Suppressor macrophage treated with lipopolysaccharide for 4 hours (primary cell): ENCODE measurements around the gene LHFPL3.
A peak's percentile ranks its signal among the peaks of the same experiment; 100 is the strongest.

Source experiments
- DNase-seq: peaks from one replicate; pipeline ENCODE4 v3.0.0-alpha.2; 2020

Gene LHFPL3

DNA sequence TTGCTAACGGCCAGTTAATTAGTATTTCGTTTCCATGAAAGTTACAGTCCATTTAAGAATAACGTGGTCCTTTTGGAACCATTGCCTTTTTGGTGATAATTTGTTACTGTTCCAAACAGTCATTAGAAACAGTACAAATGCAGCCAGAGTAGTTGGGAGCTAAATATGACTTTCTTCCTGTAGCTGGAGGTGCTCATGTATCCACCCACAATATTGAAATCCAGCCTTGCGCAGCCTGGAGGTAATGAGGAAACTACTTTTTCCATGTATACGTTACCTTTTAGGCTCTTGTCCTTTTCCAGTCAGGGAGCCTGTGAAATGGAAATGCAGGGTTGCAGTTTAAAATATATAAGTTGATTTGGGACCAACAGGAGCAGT, 43.6 kb downstream of the LHFPL3 start:
- DNase-seq = no peak

DNA sequence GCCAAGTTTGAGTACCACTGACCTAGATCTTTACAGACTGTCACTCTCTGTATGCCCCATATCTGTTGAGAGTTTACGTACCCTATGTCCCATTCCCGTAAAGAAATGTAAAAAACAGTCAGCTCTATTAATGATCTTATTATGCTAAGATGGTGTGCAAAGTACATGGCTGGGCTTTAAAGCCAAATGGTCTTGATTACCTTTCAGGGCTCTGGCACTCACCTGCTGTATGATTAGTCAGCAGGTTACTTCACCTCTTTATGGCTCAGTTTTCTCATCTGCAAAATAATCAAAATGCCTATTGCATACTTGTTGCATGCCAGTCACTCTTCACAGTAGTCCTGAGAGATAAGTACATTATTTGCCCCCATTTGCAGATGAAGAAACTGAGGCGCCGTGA, 54.2 kb downstream of the LHFPL3 start:
- no peak for DNase-seq

DNA sequence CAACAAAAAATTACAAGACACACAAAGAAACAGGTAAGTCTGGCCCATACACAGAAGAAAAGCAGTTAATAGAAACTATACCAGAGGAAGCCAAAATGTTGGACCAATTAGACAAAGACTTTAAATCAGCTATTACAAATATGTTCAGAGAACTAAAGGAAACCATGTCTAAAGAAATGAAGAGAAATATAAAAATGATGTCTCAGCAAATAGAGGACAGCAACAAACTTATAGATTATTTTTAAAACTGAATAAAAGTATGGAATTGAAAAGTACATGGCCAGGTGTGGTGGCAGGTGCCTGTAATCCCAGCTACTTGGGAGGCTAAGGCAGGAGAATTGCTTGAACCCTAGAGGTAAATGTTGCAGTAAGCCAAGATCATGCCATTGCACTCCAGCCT, 58.5 kb downstream of the LHFPL3 start:
- DNase-seq = no peak

DNA sequence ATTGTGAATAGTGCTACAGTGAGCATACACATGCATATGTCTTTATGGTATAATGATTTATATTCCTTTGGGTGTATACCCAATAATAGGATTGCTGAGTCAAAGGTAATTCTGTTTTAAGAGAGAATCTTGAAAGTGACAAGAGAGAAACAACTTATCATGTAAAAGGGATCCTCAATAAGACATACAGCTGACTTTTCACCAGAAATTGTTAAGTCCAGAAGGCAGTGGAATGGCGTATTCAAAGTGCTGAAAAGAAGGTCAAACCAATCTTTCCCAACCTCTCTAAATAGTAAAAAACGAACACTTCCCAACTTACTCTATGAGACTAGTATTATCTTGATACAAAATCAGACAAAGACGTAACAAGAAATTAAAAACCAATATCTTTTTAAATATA, 59.8 kb downstream of the LHFPL3 start:
- no peak for DNase-seq

DNA sequence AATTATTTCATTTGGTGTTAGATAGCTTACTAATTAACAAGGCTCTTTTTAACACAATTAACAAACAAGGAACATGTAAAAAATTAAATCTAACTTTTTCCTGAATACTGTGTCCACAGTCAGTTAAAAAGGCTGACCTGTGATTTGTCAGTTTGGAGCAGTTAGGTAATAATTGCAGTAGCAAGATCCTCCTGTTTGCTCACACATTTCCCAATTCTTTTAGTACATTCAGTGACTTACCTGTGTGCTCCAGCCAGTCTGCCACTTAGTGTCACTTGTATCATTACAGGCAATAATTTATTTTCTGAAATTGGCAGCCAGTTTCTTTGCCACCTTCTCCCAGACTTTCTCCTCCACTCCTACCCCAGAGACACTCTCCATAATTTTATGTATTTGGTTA, 66.8 kb downstream of the LHFPL3 start:
- no peak for DNase-seq

DNA sequence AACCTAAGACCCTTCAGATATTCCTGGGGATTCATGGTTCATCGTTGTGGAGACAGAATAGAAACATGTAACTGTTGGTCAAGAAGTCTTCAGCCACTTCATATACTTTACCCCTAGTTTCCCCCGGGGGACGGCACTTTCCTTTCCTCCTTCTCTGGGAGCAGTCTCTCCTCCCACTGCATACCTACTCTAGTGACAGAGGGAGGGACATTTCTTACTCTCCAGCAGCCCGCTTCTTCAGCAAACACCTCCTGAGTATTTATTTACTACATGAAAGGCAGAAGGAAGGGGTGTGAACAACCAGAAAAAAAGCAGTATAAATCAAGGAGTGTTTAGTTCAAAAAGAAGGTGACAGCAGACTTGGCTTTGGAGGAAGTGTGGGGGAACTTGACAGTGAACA, 69.0 kb downstream of the LHFPL3 start:
- DNase-seq = no peak

DNA sequence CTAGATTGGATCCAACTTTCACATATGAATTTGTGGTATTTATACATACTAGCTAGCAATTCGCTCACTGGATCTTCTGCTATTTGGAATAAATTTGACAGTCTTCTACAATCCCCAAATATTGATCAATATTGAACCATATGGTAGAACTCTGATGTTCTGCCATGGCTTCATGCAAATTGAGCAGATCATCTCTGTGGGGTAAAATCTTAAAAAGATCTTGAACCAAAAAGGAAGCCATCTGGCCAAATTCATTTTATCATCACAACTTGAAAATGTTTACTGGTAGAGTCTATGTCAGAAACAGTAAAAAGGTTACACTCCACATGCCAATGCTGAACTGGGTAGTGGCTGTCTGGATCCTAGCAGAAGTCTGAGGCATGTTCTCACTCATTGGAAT, 80.0 kb downstream of the LHFPL3 start:
- DNase-seq = no peak

DNA sequence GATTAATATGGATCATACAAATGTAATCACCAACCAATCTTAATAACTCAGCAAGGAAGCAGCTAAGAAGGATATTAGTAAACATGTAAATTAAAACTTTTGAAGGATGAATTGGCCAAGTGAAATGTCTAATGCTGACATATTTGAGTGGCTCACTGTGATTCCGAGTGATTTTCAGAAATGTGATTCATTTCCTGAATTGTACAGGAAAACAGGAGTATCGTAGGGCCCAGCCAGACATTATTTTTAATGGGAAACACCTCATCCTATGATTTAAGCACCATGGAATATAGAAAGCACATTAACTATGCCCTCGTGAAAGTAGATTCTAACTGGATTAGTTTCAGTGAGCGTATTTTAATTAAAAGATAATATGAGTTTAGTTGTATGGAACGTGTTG, 82.3 kb downstream of the LHFPL3 start:
- DNase-seq = no peak

DNA sequence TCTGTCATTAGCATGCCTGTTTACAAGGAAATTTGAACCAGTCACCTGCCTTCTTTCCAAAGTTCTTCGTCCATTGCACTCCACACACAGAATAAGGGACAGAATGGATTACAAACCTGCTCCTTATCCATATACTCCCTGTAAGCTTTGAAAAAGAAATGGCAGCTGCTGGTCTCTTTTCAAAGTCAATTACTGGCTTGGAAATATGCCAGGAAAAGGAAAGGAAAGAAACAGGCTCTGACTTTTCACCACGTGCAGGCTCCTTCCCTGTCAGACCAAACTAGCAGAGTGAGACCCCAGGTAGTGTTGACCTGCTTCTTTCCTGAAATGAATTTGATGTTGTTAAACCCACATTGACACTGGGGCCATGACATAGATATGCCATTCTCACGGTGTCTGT, 84.5 kb downstream of the LHFPL3 start:
- DNase-seq = no peak

DNA sequence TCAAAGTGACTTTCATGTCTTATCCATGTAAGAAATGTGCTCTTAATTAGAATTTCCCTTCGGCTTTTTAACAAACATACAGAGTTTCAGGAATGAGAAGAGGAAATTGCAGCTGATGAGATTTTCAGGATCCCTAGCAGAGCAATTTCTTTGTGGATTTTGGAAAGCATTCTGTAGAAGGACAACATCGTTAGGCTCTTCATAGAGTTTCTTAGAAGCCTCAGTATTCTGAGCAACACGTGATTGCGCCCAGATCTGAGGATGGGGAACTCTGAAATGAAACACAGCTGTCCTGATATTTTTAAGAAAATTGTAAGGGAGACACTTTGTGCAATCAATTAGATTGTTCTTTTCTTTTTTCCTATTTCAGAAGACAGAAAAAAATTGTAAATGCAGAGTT, 85.8 kb downstream of the LHFPL3 start:
- DNase-seq = no peak

DNA sequence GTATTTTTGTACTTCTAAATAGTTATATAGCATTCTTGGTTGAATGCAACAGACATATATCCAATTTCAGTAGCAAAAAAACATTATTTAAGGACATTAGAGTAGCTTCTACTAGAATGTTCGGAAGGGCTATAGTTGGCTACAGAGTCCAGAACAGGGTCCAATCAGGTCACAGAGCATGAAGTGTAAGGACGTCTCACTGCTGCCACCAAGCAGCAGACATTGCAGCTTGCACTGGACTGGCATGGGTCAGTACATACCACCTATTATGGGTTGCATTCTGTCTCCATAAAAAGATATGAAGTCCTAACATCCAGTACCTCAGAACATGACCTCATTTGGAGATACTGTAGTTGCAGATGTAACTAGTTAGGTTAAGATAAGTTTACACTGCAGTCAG, 87.3 kb downstream of the LHFPL3 start:
- no peak for DNase-seq

DNA sequence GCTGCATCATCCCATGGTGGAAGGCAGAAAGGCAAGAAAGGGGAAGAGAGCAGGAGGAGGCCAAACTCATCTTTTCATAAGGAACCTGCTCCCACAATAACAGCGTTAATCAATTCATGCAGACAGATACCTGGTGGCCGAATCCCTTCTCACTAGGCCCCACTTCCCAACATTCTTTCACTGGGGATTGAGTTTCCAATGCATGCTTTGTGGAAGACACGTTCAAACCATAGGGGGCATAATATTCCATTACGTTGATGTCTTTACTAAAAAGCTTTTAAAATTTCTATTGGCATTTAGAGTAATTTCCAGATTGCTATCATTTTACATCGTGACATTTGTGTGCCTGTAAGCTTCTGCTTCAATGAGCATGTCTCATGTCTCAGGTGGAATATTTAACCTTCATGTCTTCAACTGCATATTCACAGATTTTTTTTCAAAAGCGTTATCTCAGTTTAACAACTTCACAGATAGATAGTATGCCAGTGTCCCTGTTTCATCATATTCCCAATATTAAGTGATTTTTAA, 88.5 kb downstream of the LHFPL3 start:
- no peak for DNase-seq

DNA sequence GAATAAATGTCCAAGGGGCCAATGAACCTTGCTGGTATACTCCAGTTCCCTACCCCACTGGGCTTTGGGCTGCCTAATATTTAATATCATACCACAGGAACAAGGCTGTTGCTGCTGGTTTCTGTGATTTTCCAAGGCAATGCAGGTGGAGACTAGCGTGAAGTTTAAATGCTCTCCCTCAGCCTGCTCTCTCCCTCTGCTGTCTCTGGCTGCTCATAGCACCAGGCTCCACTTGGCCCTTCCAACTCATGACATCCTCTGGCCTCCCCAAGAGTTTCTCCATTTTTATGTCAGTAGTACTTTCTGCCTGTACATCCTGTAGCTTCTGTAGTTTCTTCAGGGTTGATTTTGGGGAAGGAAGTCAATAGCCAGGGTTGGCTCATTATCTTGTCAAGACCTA, 103.5 kb downstream of the LHFPL3 start:
- DNase-seq = no peak

DNA sequence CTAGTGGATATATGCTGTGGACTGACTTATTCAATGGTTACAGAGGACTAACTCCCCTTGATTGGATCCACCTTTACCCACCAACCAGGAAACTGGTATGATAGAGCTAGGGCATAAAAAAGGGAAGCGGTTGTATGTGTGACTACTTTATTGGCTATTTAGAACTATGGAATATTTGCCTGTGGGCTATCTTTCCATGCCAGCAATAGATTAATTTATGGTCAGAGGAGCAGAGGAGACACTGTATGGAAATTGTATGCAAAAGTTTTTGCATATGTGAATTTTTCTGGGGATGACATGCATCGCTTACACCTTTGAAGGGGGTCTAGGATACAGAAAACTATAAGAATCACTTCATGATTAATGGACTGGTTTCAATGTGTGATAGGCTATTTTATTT, 105.7 kb downstream of the LHFPL3 start:
- no peak for DNase-seq

DNA sequence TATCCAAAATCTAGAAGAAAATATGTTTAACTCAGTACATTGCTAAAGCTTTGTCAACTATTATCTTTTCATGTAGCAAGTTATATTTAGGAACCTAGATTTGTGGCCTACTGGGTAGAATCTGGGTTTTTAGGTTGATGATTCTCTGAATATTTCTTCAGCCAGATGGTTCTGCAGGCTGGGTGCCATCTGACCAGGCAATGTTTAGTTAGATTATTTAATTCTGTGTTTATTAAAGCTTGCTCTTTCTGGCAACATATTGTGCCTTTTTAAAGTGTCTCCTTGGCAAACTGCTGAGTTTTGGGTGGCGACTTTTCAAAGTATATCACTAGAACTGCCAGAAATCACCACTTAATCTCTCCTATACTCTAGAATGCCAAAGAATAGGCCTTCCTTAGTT, 114.1 kb downstream of the LHFPL3 start:
- DNase-seq = no peak

DNA sequence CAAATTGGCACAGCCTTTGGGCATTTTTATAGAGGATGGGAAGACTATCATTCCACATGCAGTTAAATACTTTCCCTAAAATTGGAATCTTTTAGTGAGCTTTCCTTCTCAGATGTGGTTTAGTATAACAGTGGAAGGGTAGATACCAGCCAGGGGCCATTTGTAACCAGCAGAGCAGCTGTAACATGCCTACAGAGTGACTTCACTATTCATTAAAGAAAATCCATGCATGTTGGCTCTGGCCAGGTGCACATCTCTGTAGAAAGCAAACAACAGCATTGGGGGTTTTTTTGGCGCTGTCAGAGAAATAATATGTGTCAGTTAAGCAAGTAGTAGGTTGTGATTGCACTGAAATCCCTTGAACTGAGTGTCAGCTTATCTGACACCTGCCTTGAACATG, 115.6 kb downstream of the LHFPL3 start:
- no peak for DNase-seq

DNA sequence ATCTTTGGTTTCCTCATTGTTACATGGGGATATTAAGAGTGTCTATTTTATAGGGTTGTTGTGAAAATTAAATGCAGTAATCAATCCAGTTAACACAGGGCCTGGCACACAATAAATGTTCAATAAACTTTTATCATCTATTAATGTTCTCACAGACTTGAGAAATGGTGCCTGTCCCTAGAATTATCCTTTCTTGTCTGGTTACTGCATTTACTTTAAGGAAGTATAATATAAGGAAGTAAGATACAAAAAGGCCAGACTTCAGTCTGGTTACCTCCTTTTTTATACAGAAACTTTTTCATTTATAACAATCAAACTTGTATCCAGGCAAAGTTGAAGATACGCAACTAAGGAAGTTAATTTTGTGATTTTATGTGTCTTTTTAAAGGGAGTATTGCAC, 117.0 kb downstream of the LHFPL3 start:
- DNase-seq = no peak

DNA sequence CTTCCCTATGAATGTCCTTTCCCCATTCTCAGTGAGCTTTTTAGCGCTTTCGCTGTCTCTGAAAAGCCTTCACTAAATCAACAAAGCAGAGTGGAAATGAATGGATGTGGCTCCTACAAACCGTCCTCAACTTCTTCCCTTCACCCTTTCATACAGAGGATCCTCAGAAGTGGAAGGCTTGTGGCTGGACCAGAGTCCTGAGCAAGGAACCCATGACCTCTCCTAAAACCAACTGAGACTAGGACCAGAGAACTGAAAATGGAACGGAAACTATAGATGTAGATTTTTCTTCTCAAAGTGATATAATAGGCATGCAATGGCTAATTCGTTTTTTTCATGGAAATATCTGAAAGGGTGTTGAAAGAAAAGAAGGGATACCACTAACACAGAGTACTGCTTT, 122.5 kb downstream of the LHFPL3 start:
- DNase-seq = no peak

DNA sequence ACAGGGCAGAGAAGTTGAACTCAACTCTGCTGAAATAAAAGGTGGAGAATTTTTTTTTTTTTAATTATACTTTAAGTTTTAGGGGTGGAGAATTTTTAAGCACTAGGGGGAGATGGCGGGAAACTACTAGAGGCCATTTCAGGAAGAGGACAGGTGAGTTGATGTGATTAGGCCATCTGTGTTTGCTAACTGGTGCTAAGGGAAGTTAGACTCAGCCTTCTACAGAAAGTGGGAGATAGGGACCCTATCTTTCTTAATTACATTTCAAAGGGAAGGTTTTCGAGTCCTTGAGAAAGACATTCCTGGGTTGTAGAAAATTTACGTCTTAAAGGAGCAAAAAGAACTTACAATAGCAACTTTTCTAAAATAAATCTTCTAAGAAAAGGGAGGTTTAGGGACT, 124.8 kb downstream of the LHFPL3 start:
- DNase-seq = no peak

DNA sequence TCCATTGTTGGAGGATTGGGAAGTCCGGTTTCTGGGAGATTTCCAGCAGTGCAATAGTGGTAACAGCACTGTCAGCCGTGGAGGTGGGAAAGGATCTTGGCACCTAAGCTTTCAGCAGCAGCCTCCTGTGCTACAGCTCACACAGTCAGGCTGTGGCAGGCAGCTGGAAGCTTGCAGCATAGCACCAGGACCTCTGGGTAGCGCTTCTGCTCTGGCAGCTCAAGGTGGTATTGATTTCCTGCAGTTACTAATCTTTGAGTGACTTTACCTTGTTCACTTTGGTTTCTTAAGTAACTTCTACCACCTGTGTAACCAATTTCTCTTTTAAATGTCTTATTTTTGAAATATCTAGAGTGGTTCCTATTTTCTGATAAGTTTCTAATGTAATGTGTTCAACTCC, 130.5 kb downstream of the LHFPL3 start:
- no peak for DNase-seq

DNA sequence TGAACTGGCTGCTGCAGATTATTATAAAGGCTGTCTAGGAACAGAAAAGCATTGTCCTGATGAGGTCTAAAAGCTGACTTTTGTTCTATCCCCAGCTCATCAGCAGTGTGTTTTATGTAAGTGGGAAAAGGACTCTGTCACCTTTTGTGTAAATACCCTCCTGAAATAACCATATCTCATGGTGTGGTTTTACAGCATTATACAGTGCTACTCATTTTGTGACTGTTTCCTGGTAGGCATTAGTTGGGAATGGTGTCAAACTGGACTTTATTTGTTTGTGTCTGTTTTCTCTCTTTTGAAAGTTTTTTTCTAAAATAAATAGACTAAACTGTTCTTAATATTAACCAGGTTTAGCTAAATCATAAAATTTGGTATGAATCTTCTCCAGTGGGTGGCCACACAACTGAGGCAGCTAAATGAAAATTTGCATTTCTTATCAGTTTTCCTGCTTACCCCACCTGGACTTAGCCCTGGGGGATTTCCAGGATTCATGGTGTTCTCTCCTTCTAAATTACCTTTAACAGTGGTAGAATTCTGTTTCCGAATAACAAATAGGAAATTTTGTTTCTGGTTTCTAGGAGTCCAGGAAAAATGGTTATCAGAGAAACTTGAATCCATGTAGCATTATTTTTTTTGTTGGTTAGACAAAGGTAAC, 140.9 kb downstream of the LHFPL3 start:
- no peak for DNase-seq

DNA sequence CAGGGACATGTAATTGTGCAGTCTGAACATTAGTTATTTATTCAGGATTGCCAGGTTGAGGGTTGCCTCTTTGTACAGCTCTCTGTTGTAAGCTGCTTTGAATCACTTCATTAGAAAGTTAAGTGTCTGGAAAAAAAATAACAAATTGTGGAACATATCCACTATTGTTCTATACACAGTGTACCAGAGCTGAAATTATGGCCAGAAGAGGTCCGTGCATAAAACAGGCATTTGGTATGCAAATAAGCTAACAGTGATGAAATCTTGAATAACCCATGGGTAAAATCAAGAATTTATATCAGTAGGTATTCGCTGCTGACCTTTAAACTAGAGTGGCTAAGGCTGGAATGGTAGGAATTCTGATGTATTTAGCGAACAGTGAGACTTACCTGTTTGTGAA, 152.1 kb downstream of the LHFPL3 start:
- DNase-seq = no peak

DNA sequence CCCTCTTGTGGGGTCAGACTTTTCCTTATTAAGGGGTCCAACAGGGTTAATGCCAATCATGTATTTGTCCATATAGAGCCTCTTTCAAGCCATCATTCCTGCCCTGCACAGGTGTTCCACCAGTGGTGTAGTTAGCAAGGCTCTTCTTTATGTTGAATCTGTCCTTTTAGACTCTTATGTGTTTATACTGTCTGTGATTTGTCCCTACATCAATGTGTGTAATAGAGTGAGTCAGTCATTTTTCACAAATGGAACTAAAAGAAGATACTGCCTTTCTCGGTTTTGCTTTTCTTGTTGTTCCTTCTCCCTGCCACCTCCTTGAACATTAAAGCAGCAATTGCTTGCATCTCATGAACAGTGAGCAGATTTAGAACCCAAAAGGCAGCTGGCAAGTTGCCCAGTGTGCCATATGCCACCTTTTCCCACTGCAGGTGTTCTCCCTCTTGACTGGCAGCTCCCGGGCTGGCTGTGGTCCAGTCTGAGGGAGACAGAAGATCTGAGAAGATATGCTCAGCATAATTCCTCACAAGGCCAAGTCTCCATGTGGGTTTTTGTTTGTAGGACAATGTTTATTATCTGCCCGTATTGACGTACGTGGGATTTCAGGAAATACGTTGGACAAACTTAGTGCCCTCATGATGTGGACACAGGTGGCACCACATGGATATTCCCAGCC, 154.1 kb downstream of the LHFPL3 start:
- no peak for DNase-seq

DNA sequence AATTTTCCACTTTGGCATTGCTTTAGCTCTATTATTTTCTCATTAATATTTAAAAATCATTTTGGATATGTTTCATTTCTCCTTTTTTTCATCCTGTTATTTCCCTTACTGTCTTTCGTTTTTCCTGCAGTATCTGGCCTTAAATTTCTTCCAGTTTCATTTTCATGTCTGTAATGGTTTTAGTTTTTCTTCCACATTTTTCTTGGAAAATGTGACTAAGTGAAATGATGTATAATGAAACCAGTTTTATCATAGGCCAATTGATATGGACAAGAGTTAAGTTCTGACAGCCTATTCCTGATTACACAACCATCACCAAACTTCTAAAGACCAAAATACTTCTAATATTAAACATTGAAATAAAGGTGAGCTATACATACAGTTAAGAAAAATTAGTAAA, 158.5 kb downstream of the LHFPL3 start:
- DNase-seq = peak; percentile 80

DNA sequence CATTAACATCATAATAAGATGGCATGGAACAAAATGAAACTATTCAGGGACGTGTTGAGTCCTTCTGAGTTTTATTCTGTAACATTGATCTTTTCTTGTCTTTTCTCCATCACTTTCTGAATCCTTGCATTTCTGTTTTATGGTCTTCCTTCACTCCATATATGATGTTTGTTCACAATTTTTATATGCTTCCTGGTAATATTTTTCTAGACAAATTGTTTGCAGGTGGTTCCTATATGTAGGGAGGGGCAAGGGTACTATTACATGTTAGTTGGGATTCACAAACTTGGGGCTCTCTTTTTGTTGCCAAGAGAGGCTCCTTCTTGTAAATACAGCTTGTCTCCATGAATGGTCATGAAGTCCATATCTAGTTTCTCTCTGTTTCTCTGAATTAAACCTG, 159.2 kb downstream of the LHFPL3 start:
- DNase-seq = no peak
